Ishikawa (cell line): ENCODE results near the gene PGRMC1.

ENCODE experiments used
- EP300 ChIP-seq: IDR thresholded peaks from 2 replicates; pipeline ENCODE4 v1.6.1; 2012; ENCODE audit warnings: borderline replicate concordance
- USF1 ChIP-seq: IDR thresholded peaks from 2 replicates; pipeline ENCODE4 v1.6.1; 2012

- no peak for TF ChIP-seq USF1
- TF ChIP-seq EP300: no peak
These were observed 5.2 kb upstream of the PGRMC1 start for GRCh38 chrX:119230850-119231249.
